SK-N-SH (cell line): ENCODE data around the gene PEX26. TPM values are rescaled to one million over a fixed set of nuclear protein-coding genes. Genes with fewer than 3 reads are reported as not detected.

Source experiments
- CTCF ChIA-PET: fragments of 300-600, 350-600 bp; formaldehyde crosslinking; extraction: SDS; loops from one replicate; lab custom pipeline; 2021; lab: Yijun Ruan, JAX
- POLR2A ChIA-PET: fragments of 350-600 bp; sonication (Branson Sonifier 250); formaldehyde crosslinking; extraction: SDS; loops from one replicate; lab custom pipeline; 2020; ENCODE audit warnings: antibody characterized with exemption, inconsistent platforms; lab: Yijun Ruan, JAX
- DNase-seq: peaks from one replicate; pipeline ENCODE4 v3.0.0; 2012
- H2AFZ ChIP-seq: fragments of 200-600 bp; sonication (generic); 2 replicates; pipeline ENCODE4 v1.8.1; 2016; ENCODE audit warnings: antibody characterized with exemption, mild to moderate bottlenecking, low read depth
- H3F3A ChIP-seq: fragments of 200-600 bp; sonication (generic); replicated peaks from 2 replicates; pipeline ENCODE3; 2016; ENCODE audit warnings: antibody characterized with exemption, mild to moderate bottlenecking; ENCODE audit not compliant: insufficient read depth
- H3K27ac ChIP-seq, 2 experiments: fragments of 200-500 bp in 1 of 2; fragments of 200-600 bp in 1 of 2; sonication (Bioruptor generic) in 1 of 2; sonication (generic), shearing (Covaris generic) in 1 of 2; 2 replicates each; pipeline versions ENCODE4 v1.5.1 to v1.6.1; 2014 to 2016; ENCODE audit warnings: low read depth in 2 of 2, inconsistent platforms in 1 of 2, low read length in 1 of 2, mild to moderate bottlenecking in 1 of 2, mixed read lengths in 1 of 2
- H3K27me3 ChIP-seq: fragments of 200-600 bp; sonication (generic), shearing (Covaris generic); 2 replicates; pipeline ENCODE4 v1.6.1; 2016; ENCODE audit warnings: mixed run types; ENCODE audit not compliant: insufficient read depth
- H3K36me3 ChIP-seq, 2 experiments: fragments of 200-500 bp in 1 of 2; fragments of 200-600 bp in 1 of 2; sonication (Bioruptor generic) in 1 of 2; sonication (generic) in 1 of 2; replicated peaks in 1 of 2; 2 replicates each; pipeline versions ENCODE3 to v1.5.1; 2014 to 2016; ENCODE audit warnings: low read length in 1 of 2, mild to moderate bottlenecking in 1 of 2; ENCODE audit not compliant: insufficient read depth in 2 of 2, control insufficient read depth in 1 of 2
- H3K4me1 ChIP-seq, 2 experiments: fragments of 200-500 bp in 1 of 2; fragments of 200-600 bp in 1 of 2; sonication (Bioruptor generic) in 1 of 2; sonication (generic), shearing (Covaris generic) in 1 of 2; 2 replicates each; pipeline versions ENCODE4 v1.5.1 to v1.6.1; 2014 to 2016; ENCODE audit warnings: low read depth in 1 of 2, low read length in 1 of 2, mixed run types in 1 of 2; ENCODE audit not compliant: insufficient read depth in 2 of 2, control insufficient read depth in 1 of 2
- H3K4me2 ChIP-seq: fragments of 200-600 bp; sonication (generic), shearing (Covaris generic); 2 replicates; pipeline ENCODE4 v1.6.1; 2017; ENCODE audit warnings: mixed run types
- H3K4me3 ChIP-seq, 2 experiments: fragments of 200-500 bp in 1 of 2; fragments of 200-600 bp in 1 of 2; sonication (Bioruptor generic) in 1 of 2; sonication (generic), shearing (Covaris generic) in 1 of 2; 2 replicates each; pipeline versions ENCODE4 v1.5.1 to v1.8.1; 2014 to 2016; ENCODE audit warnings: low read depth in 2 of 2, inconsistent platforms in 1 of 2, low read length in 1 of 2, mild to moderate bottlenecking in 1 of 2, mixed read lengths in 1 of 2, moderate library complexity in 1 of 2
- H3K79me2 ChIP-seq: fragments of 200-600 bp; sonication (generic); 2 replicates; pipeline ENCODE4 v1.8.1; 2017; ENCODE audit warnings: mild to moderate bottlenecking; ENCODE audit not compliant: insufficient read depth
- H3K9ac ChIP-seq: fragments of 200-600 bp; sonication (generic); 2 replicates; pipeline ENCODE4 v1.6.1; 2017; ENCODE audit warnings: mixed run types
- H3K9me2 ChIP-seq: fragments of 200-600 bp; sonication (generic); 2 replicates; pipeline ENCODE4 v1.6.1; 2017; ENCODE audit warnings: mixed run types
- H3K9me3 ChIP-seq: fragments of 200-600 bp; sonication (generic); 2 replicates; pipeline ENCODE4 v1.6.1; 2017; ENCODE audit warnings: mixed run types, mild to moderate bottlenecking, moderate library complexity
- H4K20me1 ChIP-seq: fragments of 200-600 bp; sonication (generic); 2 replicates; pipeline ENCODE4 v1.6.1; 2017; ENCODE audit warnings: mild to moderate bottlenecking, mixed run types; ENCODE audit not compliant: insufficient read depth
- EP300 ChIP-seq, 2 experiments: IDR thresholded peaks; 2 replicates each; pipeline versions ENCODE4 v1.4.0 to v1.6.1; 2012; ENCODE audit warnings: borderline replicate concordance in 1 of 2, low read depth in 1 of 2, low read length in 1 of 2
- EZH2phosphoT487 ChIP-seq: fragments of 200-600 bp; sonication (generic); IDR thresholded peaks from 2 replicates; pipeline ENCODE4 v1.6.1; 2017; ENCODE audit warnings: low read depth, mixed run types, mild to moderate bottlenecking, antibody characterized with exemption, moderate library complexity, borderline replicate concordance
- FOXJ3 ChIP-seq: sonication (generic); formaldehyde crosslinking; IDR thresholded peaks from 2 replicates; pipeline ENCODE4 v1.5.1; 2020; ENCODE audit warnings: mild to moderate bottlenecking, missing genetic modification reagents
- GABPA ChIP-seq: IDR thresholded peaks from 2 replicates; pipeline ENCODE4 v1.4.0; 2012; ENCODE audit warnings: low read depth, mild to moderate bottlenecking
- GATA2 ChIP-seq: sonication (generic); formaldehyde crosslinking; IDR thresholded peaks from 2 replicates; pipeline ENCODE4 v1.5.0; 2020; ENCODE audit warnings: mild to moderate bottlenecking, missing genetic modification reagents
- JUND ChIP-seq: IDR thresholded peaks from 2 replicates; pipeline ENCODE4 v1.4.0; 2012
- MAX ChIP-seq: IDR thresholded peaks from 2 replicates; pipeline ENCODE4 v1.4.0; 2012; ENCODE audit warnings: low read depth
- NRF1 ChIP-seq: IDR thresholded peaks from 2 replicates; pipeline ENCODE4 v1.6.1; 2012; ENCODE audit warnings: low read depth, mild to moderate bottlenecking, low read length
- POLR2AphosphoS5 ChIP-seq: IDR thresholded peaks from 2 replicates; pipeline ENCODE4 v1.6.1; 2012; ENCODE audit warnings: low read depth, low read length
- RAD21 ChIP-seq: IDR thresholded peaks from 2 replicates; pipeline ENCODE4 v1.6.1; 2012; ENCODE audit warnings: mild to moderate bottlenecking, low read length
- RCOR1 ChIP-seq: fragments of 150-350 bp; IDR thresholded peaks from 2 replicates; pipeline ENCODE4 v1.6.1; 2017; ENCODE audit warnings: antibody characterized with exemption, low read length
- RFX5 ChIP-seq: IDR thresholded peaks from 2 replicates; pipeline ENCODE4 v1.6.1; 2012; ENCODE audit warnings: mild to moderate bottlenecking, improper control_type of control experiment, low read length
- SMC3 ChIP-seq: IDR thresholded peaks from 2 replicates; pipeline ENCODE4 v1.6.1; 2012; ENCODE audit warnings: low read depth, low read length, improper control_type of control experiment
- TAF1 ChIP-seq: IDR thresholded peaks from 2 replicates; pipeline ENCODE4 v1.6.1; 2012; ENCODE audit warnings: low read depth, mild to moderate bottlenecking, low read length, moderate library complexity, borderline replicate concordance
- TCF12 ChIP-seq: IDR thresholded peaks from 2 replicates; pipeline ENCODE4 v1.4.0; 2012
- YY1 ChIP-seq: IDR thresholded peaks from 2 replicates; pipeline ENCODE4 v1.4.0; 2012; ENCODE audit warnings: low read depth, mild to moderate bottlenecking
- ZBTB33 ChIP-seq: IDR thresholded peaks from 2 replicates; pipeline ENCODE4 v1.4.0; 2012; ENCODE audit warnings: low read depth, borderline replicate concordance
- WGBS: methylation state at CpG from one replicate; pipeline ENCODE4 v1.1.6; 2017; ENCODE audit warnings: low lambda C conversion rate; 5-methylcytosine and 5-hydroxymethylcytosine counted together
- polyA plus RNA-seq, 3 experiments: library from polyadenylated mRNA; depleted of rRNA; stranded (reverse); fragments of >200 nt; gene quantifications; 2 replicates each; pipeline ENCODE4 v1.2.3, GENCODE V29; 2012
- TF ChIP-seq, protein P1 (sequence below): fragments of 150-350 bp; IDR thresholded peaks from 2 replicates; pipeline ENCODE4 v1.6.1; 2017; ENCODE audit warnings: antibody characterized with exemption, low read length, low read depth, borderline replicate concordance
- TF ChIP-seq, protein P2 (sequence below): IDR thresholded peaks from 2 replicates; pipeline ENCODE4; 2012
- TF ChIP-seq, protein P3 (sequence below): IDR thresholded peaks from 2 replicates; pipeline ENCODE4 v1.6.1; 2012; ENCODE audit warnings: mild to moderate bottlenecking, low read depth, low read length, moderate library complexity

PEX26 gene
- polyA plus RNA-seq, 1 of the 3 experiments (the other 2 are of a cell fraction), result 13.0 TPM

GRCh38 chr22:18120857-18121256 lies 43.1 kb downstream of the PEX26 start:
- Histone ChIP-seq H2AFZ (no peak overlapping the region), H3K27ac (no peak overlapping the region), H3K27me3 (no peaks in the 10 kb centered on the region), H3K4me1 (no peaks in the 10 kb centered on the region), H3K9ac (no peak overlapping the region), H3K79me2 (no peaks in the 10 kb centered on the region), H3F3A (no peaks in the 10 kb centered on the region), H3K4me2 (no peak overlapping the region), H3K36me3 (no peaks in the 10 kb centered on the region), H4K20me1 (no peaks in the 10 kb centered on the region), H3K9me2 (no peaks in the 10 kb centered on the region), H3K9me3 (no peaks in the 10 kb centered on the region), H3K4me3 (no peak overlapping the region)
- 93% methylated on average over 4 of the region's 4 CpGs for WGBS
- CTCF ChIA-PET, result interaction anchor here (1.1 kb wide), 1 partner anchor 9 kb away, joined by 4 read pairs; no protein-coding TSS in a partner anchor
- DNase-seq, result no peak
- TF ChIP-seq, protein P1, sequence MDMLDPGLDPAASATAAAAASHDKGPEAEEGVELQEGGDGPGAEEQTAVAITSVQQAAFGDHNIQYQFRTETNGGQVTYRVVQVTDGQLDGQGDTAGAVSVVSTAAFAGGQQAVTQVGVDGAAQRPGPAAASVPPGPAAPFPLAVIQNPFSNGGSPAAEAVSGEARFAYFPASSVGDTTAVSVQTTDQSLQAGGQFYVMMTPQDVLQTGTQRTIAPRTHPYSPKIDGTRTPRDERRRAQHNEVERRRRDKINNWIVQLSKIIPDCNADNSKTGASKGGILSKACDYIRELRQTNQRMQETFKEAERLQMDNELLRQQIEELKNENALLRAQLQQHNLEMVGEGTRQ, result no peak
- no peak for TF ChIP-seq EZH2phosphoT487
- TF ChIP-seq EP300 (IDR thresholded peaks at IDR 0.05; ENCODE audit: borderline replicate concordance in 1 of 2, low read depth in 1 of 2, low read length in 1 of 2), result no peak
- TF ChIP-seq RCOR1, result no peak
- TF ChIP-seq NRF1, result no peak
- no peak for TF ChIP-seq YY1
- TF ChIP-seq POLR2AphosphoS5, result no peak
- TF ChIP-seq TAF1, result no peak
- TF ChIP-seq RAD21, result no peak
- TF ChIP-seq SMC3, result no peak
- TF ChIP-seq TCF12, result no peak
- TF ChIP-seq GATA2 (CRISPR knock-in tag), result no peak
- no peak for TF ChIP-seq MAX
- TF ChIP-seq, protein P2, sequence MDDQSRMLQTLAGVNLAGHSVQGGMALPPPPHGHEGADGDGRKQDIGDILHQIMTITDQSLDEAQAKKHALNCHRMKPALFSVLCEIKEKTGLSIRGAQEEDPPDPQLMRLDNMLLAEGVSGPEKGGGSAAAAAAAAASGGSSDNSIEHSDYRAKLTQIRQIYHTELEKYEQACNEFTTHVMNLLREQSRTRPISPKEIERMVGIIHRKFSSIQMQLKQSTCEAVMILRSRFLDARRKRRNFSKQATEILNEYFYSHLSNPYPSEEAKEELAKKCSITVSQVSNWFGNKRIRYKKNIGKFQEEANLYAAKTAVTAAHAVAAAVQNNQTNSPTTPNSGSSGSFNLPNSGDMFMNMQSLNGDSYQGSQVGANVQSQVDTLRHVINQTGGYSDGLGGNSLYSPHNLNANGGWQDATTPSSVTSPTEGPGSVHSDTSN, result no peak
- no peak for TF ChIP-seq GABPA
- no peak for TF ChIP-seq JUND
- TF ChIP-seq, protein P3, sequence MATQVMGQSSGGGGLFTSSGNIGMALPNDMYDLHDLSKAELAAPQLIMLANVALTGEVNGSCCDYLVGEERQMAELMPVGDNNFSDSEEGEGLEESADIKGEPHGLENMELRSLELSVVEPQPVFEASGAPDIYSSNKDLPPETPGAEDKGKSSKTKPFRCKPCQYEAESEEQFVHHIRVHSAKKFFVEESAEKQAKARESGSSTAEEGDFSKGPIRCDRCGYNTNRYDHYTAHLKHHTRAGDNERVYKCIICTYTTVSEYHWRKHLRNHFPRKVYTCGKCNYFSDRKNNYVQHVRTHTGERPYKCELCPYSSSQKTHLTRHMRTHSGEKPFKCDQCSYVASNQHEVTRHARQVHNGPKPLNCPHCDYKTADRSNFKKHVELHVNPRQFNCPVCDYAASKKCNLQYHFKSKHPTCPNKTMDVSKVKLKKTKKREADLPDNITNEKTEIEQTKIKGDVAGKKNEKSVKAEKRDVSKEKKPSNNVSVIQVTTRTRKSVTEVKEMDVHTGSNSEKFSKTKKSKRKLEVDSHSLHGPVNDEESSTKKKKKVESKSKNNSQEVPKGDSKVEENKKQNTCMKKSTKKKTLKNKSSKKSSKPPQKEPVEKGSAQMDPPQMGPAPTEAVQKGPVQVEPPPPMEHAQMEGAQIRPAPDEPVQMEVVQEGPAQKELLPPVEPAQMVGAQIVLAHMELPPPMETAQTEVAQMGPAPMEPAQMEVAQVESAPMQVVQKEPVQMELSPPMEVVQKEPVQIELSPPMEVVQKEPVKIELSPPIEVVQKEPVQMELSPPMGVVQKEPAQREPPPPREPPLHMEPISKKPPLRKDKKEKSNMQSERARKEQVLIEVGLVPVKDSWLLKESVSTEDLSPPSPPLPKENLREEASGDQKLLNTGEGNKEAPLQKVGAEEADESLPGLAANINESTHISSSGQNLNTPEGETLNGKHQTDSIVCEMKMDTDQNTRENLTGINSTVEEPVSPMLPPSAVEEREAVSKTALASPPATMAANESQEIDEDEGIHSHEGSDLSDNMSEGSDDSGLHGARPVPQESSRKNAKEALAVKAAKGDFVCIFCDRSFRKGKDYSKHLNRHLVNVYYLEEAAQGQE, result no peak
- TF ChIP-seq RFX5, result no peak
- no peak for TF ChIP-seq ZBTB33
- no peak for TF ChIP-seq FOXJ3 (CRISPR knock-in tag)
- POLR2A ChIA-PET, result no interaction called here
